Measurements from ENCODE around the gene ACAP2.

GRCh38 chr3:195395208-195395816 lies 47.5 kb downstream of the ACAP2 start:
- TF ChIP-seq CTCF (conservative IDR thresholded peaks at IDR 0.05), result no peak
- TF ChIP-seq ZFX (IDR thresholded peaks at IDR 0.05), result no peak
